Muscle of arm (tissue), 12 donors: ENCODE measurements around the gene FAM156A. TPM values are rescaled to one million over a fixed set of nuclear protein-coding genes. Genes with fewer than 3 reads are reported as not detected.
A peak's percentile ranks its signal among the peaks of the same experiment; 100 is the strongest.
"Not testable (repeated sequence)": the region's sequence is repeated elsewhere in the genome, so short reads cannot be mapped to it uniquely, and the experiment has no call there.

Source experiments
- DNase-seq: peaks from one replicate; pipeline ENCODE4 v3.0.0-alpha.2; 2013
- polyA plus RNA-seq, 12 donors: library from polyadenylated mRNA; unstranded; fragments of 120-200 nt; gene quantifications; one replicate each; pipeline ENCODE4 v1.2.1, GENCODE V29; 2013; ENCODE audit not compliant: insufficient read length in 12 of 12

Gene FAM156A
- polyA plus RNA-seq, 12 donors = 21.3 to 59.6 (median 26.4) TPM; not detected in 1

DNA sequence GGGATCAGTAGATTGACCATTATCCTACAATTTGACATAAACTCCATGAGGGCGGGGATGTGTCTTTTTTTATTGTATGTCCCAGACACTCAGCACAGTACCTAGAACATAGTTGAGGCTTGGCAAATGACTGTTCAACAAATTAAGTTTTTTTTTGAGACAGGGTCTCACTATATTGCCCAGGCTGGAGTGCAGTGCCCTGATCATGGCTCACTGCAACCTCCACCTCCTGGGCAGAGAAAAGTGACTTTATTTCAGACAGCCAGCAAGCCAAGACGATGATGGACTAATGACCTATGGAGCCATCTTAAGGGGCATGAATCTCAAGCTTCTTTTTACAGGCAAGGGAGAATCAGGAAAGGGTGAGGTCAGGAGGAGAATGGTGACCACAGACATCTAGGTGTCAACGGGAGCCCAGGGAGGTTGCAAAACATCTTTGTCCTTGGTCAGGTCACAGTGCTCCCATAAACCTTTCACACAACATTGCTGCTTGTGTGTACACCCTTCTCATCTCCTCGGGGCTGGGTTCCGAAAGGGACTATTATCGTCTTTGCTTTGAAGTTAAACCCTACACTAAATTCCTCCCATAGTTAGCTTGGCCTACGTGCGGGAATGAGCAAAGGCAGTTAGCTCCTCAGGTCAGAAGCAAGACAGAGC lies 16.1 kb upstream of the FAM156A start:
- DNase-seq = not testable (repeated sequence)

DNA sequence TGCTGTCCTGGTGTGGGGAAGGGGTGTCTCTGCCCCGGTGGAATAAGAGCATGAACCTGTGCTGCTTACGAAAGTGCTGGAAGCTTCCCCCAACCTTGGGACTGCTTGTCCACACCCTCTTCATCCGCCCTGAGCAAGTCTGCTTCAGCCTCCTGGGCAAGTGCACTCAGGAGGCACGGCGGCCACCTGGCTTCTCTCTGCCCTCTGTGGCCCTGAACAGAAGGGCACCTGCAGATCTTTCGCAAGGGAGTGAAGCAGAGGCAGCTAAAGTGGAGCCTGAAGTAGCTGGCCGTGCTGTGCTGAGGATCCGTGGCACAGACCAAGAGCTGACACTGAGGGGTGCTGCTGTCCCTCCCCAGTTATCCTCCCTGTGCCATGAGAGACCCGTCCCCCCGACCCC lies 9.6 kb upstream of the FAM156A start:
- DNase-seq = not testable (repeated sequence)

DNA sequence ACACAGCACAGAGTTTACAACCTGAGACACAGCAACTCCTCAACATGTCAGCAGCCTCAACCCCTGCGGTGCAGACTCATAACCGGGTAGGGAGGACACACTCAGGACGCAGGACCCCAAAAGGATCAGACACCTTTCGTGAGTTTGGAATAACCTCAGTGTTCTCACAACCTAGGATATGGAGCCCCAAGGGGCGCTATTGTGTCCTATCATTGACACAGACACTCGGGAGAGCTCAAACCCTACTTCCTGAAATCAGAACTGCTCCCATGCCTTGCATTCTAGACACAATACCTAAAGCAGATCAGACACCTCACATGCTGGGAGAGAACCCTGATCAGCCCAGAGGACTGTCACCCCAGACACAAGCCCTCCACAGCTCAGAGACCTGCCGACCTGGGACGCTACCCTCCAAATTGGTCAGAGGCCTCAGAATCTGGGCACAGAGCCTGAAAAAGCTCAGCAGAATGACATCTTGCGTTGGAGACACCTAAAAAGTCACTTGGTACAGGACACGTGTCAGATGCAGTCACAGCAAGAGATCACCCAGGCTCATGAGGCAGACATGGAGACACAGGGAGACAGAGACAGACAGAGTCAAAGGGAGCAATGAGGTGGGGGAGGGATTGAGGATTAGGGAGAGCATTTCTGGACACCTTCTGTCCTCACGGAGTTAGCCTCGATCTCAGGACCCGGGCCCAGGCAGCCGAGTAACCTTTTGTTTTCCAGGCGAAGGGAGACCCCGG lies 8.8 kb upstream of the FAM156A start:
- not testable (repeated sequence) for DNase-seq

DNA sequence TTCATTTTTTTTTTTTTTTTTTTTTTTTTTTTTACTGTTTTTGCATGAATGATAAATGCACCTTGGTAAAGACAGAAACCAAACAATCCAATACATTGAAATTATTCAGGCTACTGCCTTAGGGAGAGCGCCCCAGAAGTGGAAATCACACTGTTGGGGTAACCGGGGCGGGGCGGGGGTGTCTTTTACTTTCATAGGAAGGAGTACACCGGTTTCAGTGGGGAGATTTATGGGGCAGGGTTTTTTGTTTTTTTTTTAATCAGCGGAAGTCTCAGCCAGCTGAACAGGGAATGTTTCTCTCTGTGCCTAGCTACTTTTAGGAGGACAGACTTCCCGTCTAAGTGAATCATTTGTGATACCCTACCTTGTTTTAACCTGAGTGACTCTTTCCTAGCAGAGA lies 643 bp upstream of the FAM156A start:
- not testable (repeated sequence) for DNase-seq

DNA sequence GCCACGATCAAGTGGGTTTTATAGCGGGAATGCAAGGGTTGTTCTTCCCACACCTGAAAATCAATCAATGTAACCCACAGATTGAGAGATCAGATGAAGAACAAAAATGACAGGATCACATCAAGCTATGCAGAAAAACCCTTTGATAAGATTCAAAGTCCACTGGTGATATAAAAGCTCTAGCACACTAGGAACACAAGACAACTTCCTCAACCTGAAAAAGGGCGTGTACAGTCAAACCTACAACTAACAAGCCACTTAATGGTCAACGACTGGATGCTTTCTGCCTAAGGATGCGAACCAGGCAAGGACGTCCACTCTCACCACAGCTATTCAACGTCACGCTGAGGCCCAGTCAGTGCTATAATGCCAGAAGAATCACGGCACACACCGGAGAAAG lies 8.4 kb downstream of the FAM156A start:
- not testable (repeated sequence) for DNase-seq

DNA sequence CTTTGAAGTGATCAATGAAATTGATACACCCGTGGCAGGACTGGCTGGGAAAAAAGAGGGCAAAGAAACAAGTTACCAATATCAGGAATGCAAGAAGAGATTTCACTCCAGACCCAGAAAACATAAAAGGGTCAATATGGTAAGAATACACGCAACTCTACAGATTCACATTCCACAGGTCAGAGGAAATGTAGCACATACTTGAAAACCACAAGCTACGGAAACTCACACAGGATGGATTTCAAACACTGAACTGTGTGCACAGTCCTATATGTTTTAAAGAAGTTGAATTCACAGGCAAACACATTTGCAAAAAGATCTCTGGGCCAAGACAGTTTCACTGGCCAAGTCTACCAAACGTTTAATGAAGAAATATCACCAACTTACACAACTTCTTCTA lies 9.0 kb downstream of the FAM156A start:
- not testable (repeated sequence) for DNase-seq

- not testable (repeated sequence) for DNase-seq
Observed at GRCh38 chrX:52948265-52948664, 10.1 kb downstream of the FAM156A start.

GRCh38 chrX:52947501-52947900 lies 10.8 kb downstream of the FAM156A start:
- not testable (repeated sequence) for DNase-seq

DNA sequence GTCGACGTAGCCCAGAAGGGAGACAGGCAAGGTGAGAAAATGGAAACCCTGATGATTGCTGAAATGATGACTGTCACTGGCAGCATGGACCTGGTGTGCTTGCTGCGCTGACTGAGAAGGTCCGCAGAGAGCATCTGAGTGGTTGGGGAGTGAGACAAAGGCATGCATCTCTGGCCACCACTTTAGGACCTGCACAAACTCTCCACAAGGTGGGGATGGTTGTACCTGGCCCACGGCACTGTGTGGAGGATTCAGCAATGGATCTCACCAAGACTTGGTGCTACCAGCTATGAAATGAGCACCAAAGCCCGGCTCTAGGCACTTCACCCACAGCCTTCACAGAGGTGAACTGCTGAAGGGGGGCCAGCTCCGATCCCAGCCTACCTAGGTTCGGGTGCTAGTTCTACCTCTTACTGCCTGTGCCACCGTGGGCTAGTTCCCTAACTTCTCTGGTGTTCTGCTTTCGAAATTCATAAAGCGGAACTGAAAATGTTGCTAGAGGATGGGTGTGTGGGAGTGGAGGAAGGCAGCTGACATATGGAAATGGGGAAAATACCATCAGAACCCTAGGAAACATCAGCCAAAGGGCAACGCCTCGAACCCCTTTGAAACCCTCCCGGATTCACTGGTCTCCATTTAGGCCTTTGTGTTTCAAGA lies 12.4 kb downstream of the FAM156A start:
- not testable (repeated sequence) for DNase-seq

GRCh38 chrX:52941728-52942127 lies 16.6 kb downstream of the FAM156A start:
- DNase-seq = not testable (repeated sequence)

DNA sequence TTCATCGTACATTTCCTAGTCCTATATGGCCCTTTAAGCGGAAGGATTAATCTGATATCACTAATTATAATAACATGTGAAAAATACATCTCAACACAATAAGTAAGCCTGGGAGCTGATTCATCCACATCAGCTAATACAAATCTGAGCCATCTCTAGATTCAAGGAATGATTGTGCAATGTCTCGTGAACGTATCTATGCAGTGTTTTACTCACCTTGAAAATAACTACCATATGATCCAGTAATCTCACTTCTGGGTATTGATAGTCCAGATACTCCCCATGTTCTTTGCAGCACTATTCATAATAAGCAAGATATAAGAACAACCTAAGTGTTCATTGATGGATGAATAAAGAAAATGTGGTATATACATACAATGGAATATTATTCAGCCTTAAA lies 17.6 kb downstream of the FAM156A start:
- not testable (repeated sequence) for DNase-seq

DNA sequence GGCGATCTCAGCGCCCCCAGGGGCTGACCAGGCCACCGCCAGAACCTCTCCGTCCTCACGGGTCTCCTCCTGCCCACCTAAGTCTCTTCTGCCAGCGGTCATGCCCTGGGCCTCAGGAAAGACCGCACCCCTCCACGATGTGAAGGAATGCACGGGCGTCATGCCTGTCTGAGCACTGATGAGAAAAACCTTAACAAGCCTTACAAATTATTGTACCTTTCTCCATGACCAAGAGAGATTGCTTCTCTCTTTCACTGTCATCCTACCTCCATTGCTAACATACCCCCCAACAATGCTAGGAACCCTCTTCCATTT lies 22.9 kb downstream of the FAM156A start:
- DNase-seq = not testable (repeated sequence)

DNA sequence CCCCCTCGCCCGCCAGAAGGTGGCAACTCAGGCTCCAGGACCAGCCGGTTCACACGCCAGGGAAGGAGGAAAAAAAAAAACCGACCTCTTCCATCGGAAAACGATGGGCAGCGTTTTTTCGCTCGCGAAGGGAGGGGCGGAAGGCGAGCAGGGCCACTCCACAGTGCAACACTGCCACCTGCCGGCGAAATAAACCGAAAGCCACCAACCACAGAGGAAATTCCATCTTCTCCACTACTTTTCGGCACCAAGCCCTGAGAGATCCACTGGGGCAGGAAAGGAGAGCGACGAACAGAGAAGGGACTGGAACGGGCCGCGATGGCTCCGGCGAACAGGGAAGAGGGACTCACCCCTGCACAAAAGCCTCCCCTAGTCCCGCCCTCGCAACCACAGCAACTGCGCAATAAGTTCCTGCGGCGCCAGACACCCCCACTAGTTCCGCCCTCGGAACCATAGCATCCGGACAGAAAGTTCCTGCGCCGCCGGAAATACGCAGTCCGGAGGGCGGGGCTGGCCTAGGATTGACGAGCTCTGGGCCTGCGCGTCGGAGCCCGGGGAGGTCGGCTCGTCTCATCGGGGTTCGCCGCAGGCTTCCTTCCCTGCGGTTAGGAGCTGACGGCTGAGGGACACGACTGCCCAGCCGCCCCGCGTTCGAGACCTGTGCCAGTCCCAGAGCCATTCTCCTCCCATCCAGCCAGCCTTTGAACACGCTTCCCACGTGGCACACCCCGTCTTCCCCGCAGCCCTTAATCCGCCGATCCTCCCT lies 23.4 kb downstream of the FAM156A start:
- DNase-seq = peak; percentile 97

DNA sequence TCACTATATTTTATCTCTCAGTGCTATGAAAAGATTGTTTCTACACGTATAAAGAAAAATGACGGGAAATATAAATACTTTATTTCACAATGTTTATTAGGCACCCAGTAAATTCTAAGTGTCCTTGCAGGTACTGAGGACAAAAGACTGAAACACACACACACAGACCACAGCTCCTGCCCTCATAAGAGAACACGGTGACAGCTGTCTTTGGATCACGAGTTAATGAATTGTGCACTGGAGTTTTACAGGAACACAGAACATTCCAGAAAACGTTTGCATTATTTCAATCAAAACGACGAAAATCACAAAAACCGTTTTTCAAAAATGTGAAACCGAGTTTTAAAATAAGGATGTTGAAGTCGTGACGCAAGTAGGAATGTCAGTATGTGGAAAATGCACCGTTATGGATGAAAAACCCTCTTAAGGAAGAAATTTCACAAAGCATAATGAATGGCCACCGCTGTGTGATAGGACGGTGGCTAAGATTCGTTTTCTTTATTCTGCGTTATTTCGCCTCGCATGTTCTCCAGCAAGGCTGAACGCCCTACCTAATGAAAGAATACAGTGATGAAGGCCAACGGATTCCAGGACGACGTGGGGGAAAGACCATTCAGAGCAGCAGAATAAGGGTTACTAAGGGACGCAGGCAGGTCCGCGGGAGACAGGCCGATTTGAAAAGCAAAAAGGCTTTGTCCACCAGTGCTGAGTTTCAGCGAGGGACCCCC lies 24.2 kb downstream of the FAM156A start:
- no peak for DNase-seq

- no peak for DNase-seq
Observed at GRCh38 chrX:52933213-52933612, 25.1 kb downstream of the FAM156A start.

- DNase-seq = not testable (repeated sequence)
Observed at GRCh38 chrX:52930214-52930613, 28.1 kb downstream of the FAM156A start.

DNA sequence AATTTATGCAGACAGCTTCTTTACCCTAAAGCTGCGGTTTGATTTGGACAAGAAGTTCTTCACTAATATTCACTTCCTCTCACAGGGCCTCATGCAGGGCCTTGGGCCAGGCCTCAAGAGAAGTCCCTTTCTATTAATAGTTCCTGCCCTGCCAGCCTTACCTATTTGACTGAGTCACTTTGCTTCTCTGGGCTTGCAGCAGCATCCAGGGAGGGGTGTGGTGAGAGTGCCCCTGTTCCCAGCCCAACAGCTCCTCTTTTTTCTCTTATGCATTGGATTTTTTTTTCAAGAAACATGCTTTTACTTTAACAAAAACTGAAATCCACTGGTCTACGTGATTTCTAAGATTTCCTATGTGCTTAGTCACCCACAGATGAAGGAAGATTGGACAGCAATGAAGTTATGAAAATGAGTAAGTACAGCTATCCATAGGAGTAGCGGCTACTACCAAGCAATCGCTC lies 34.5 kb downstream of the FAM156A start:
- no peak for DNase-seq

DNA sequence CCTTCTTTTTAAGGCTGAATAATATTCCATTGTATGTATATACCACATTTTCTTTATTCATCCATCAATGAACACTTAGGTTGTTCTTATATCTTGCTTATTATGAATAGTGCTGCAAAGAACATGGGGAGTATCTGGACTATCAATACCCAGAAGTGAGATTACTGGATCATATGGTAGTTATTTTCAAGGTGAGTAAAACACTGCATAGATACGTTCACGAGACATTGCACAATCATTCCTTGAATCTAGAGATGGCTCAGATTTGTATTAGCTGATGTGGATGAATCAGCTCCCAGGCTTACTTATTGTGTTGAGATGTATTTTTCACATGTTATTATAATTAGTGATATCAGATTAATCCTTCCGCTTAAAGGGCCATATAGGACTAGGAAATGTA lies 43.6 kb downstream of the FAM156A start:
- DNase-seq = not testable (repeated sequence)

DNA sequence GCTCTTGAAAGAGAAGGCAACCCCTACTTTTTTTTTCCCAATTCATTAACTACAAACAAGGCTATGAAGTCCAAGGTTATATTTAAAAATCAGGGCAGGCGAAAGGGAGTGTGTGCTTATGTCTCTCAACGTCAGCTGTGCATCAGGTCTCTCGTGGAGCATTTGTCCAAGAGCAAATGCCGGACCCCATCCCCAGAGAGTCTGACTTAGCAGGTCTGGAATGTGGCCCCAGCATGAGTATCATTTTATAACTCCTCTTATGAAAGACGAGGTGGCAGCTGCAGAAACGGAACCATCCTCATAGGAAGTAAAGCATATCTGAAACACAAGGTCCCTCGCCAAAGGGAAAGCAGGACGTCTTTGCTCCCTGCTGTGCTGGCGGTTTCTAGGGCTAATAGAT lies 44.6 kb downstream of the FAM156A start:
- not testable (repeated sequence) for DNase-seq

DNA sequence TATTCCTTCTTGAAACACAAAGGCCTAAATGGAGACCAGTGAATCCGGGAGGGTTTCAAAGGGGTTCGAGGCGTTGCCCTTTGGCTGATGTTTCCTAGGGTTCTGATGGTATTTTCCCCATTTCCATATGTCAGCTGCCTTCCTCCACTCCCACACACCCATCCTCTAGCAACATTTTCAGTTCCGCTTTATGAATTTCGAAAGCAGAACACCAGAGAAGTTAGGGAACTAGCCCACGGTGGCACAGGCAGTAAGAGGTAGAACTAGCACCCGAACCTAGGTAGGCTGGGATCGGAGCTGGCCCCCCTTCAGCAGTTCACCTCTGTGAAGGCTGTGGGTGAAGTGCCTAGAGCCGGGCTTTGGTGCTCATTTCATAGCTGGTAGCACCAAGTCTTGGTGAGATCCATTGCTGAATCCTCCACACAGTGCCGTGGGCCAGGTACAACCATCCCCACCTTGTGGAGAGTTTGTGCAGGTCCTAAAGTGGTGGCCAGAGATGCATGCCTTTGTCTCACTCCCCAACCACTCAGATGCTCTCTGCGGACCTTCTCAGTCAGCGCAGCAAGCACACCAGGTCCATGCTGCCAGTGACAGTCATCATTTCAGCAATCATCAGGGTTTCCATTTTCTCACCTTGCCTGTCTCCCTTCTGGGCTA lies 48.9 kb downstream of the FAM156A start:
- DNase-seq = not testable (repeated sequence)

DNA sequence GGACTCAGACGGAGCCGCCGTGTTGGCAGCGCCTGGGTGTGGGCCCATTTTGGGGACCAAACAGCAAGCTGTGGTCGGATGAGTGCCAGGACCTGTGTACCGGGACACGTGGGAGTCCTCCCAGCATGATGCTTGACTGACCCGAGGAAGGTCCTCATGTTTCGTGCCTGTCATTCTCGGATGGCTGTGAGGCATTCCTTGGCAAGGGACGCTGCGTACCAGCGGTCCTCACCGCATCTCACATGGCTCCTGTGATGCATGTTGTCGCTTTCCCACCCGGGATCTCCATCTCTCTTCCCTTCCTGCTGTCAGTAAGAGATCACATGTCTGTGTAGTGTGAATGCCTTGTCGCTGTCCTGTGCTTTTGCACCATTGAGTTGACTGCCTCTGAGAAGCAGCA lies 50.4 kb downstream of the FAM156A start:
- DNase-seq = not testable (repeated sequence)
